Omental fat pad (tissue), 4 donors: ENCODE measurements around the gene CNTROB. TPM values are rescaled to one million over a fixed set of nuclear protein-coding genes. Genes with fewer than 3 reads are reported as not detected.

Experiments
- ATAC-seq: fragments of 150-250 bp; one replicate; pipeline ENCODE4 v1.9.1; 2016; ENCODE audit warnings: mild to moderate bottlenecking, moderate library complexity; ENCODE audit not compliant: low FRiP score
- DNase-seq: peaks from one replicate; pipeline ENCODE4 v3.0.0-alpha.2; 2019; ENCODE audit warnings: low spot score
- CTCF ChIP-seq, 3 donors: fragments of 450-650 bp; IDR thresholded peaks; one replicate each; pipeline ENCODE4 v1.5.1; 2016 to 2017; ENCODE audit warnings: antibody characterized with exemption in 3 of 3, mild to moderate bottlenecking in 3 of 3, moderate library complexity in 2 of 3
- total RNA-seq, 4 donors: library from RNA; depleted of rRNA; stranded (reverse); fragments of >200 nt; gene quantifications; one replicate each; pipeline ENCODE4 v1.1.0, GENCODE V29; 2016

CNTROB gene
- total RNA-seq, 4 donors from 2014 or later = 14.8 to 24.7 (median 19.8) TPM

GRCh38 chr17:7974638-7975131 is 42.7 kb downstream of the CNTROB start:
- no peak for ATAC-seq
- no peak for DNase-seq
- TF ChIP-seq CTCF (IDR thresholded peaks at IDR 0.05) = no peak

GRCh38 chr17:7977039-7977438 is 45.0 kb downstream of the CNTROB start:
- no peak for DNase-seq
- no peak for TF ChIP-seq CTCF (IDR thresholded peaks at IDR 0.05)
- ATAC-seq = no peak

DNA sequence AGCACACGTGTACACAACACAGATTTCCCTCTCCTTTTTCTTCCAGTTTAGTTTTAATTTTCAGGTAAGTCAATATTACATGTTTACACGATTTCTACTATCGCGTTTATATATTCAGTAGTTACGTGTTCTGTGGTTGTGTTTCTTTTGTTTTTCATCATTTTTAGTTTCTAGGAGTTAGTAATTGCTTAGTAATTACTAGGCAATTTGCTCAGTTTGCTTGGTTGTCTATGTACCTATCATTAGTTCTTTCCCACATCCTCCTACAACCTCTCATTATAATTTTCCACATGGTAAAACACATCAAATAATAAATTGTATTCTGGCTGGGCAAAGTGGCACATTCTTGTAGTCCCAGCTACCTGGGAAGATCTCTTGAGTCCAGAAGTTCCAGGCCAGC is 45.8 kb downstream of the CNTROB start:
- no peak for ATAC-seq
- TF ChIP-seq CTCF (IDR thresholded peaks at IDR 0.05) = no peak
- DNase-seq = no peak

DNA sequence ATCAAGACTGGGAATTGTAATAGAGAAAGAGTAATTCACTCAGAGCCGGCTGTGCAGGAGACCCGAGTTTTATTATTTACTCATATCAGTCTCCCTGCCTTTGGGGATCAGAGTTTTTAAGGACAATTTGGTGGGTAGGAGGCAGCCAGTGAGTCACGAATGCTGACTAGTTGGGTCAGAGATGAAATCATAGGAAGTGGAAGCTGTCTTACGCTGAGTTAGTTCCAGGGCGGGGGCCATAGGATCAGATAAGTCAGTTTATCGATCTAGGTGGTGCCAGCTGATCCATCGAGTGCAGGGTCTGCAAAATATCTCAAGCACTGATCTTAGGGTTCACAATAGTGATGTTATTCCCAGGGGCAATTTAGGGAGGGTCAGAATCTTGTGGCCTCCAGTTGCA is 50.2 kb downstream of the CNTROB start:
- ATAC-seq = no peak
- DNase-seq = no peak
- TF ChIP-seq CTCF (IDR thresholded peaks at IDR 0.05) = no peak

DNA sequence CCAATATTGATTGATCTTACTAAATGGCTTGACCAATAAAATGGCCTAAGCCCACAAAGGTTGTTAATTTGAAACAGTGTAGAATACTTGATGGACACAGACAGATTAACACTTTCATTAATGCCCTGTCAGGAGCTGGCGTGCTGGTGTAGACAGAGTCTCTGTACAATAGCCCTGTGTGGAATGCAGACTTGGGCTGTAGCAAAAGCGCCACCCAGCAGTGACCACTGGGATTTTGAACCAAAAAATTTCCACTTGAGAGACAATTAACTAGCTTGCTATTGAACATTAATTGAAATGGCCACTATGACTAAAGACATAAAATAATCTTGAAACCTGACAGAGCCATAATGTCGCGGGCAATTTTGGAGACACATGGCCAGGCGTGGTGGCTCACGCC is 50.7 kb downstream of the CNTROB start:
- TF ChIP-seq CTCF (IDR thresholded peaks at IDR 0.05) = no peak
- no peak for DNase-seq
- ATAC-seq = no peak

- no peak for ATAC-seq
- no peak for TF ChIP-seq CTCF (IDR thresholded peaks at IDR 0.05)
- DNase-seq = no peak
Measured at GRCh38 chr17:7984904-7985303, 52.9 kb downstream of the CNTROB start.

GRCh38 chr17:7987112-7987893 is 55.3 kb downstream of the CNTROB start:
- DNase-seq = no peak
- ATAC-seq = peak; percentile 73
- TF ChIP-seq CTCF (IDR thresholded peaks at IDR 0.05) = no peak
